HFF-Myc (cell line): ENCODE data around the gene TMEM150B.

Experiments
- DNase-seq: peaks from one replicate; pipeline ENCODE4 v3.0.0-alpha.2; 2011; ENCODE audit warnings: low read depth; ENCODE audit errors: extremely low read depth
- H3K4me3 ChIP-seq: replicated peaks from 2 replicates; pipeline ENCODE4 v1.5.1; 2011; ENCODE audit warnings: low read depth, mild to moderate bottlenecking, control low read depth, low read length
- TF ChIP-seq, protein P1 (sequence below): IDR thresholded peaks from 2 replicates; pipeline ENCODE4 v1.5.1; 2012; ENCODE audit warnings: mild to moderate bottlenecking, low read depth, low read length, control low read depth; ENCODE audit errors: missing control alignments

Gene TMEM150B

DNA sequence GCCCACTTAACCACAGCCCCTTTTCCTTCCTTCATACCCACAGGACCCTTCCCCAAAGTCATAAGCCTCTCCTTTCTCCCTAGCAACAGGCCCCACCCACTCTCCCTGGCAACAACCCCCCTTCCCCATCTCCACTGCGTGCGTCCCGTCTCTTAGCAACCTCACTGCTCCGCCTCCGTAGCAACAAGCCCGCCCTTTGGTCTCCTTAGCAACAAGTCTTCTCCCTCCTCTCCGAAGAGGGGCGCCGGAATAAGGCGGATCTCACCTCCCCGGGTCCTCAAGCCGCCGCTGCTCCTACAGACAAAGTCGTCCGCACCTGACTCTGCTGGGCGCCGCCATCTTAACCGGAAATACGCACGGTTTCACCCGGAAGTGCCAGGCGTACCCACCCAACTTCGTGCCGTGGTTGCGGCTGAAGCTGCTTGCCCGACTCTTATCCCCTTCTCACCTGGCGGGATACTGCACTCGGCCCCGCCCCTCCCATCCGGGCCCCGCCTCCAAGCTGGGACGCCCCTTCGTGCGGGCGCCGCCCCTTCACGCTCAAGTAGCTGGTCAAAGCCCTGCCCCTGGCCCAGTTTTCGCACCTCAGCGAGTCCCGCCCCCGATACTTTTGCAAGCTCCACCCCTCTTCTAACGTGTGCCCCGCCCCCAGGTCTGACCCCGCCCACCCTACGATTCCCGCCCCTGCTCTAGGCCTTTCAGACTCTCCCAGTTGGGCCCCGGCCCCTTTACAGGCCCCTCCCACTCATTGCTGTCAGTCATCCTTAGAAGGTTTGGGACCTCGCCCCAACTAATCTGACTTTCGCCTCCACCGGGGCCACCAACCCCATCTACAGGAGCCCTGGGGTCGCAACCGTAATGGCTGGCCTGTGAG, 45.1 kb downstream of the TMEM150B start, which contains the start of gene HSPBP1:
Gene HSPBP1, minus strand, starts transcription at position 341 of the 874 bp plus-strand sequence. CDS start 502 bp downstream, outside the sequence.
- DNase-seq = peak; percentile 86

DNA sequence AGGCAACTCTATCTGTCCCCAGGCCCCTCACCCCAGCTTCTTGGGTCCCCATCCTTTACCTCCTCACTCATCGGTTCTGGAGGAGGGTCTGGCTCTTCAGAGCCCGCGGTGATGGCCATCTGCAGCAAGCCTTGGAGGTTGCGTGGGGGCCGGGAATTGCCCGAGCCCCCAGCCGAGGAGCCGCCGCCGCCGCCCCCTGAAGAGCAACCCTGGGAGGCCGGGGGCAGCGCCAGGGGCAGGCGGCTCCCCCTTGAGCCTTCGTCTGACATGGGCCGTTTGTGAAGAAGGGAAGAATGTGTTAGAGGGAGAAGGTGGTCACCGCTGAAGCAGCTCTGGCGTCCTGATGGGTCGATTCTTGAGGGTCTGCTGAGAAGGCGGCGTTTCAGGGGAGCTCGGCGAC, 45.8 kb downstream of the TMEM150B start:
- DNase-seq = no peak
- peak overlapping the region; percentile 92 for H3K4me3 ChIP-seq
- TF ChIP-seq, protein P1, sequence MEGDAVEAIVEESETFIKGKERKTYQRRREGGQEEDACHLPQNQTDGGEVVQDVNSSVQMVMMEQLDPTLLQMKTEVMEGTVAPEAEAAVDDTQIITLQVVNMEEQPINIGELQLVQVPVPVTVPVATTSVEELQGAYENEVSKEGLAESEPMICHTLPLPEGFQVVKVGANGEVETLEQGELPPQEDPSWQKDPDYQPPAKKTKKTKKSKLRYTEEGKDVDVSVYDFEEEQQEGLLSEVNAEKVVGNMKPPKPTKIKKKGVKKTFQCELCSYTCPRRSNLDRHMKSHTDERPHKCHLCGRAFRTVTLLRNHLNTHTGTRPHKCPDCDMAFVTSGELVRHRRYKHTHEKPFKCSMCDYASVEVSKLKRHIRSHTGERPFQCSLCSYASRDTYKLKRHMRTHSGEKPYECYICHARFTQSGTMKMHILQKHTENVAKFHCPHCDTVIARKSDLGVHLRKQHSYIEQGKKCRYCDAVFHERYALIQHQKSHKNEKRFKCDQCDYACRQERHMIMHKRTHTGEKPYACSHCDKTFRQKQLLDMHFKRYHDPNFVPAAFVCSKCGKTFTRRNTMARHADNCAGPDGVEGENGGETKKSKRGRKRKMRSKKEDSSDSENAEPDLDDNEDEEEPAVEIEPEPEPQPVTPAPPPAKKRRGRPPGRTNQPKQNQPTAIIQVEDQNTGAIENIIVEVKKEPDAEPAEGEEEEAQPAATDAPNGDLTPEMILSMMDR = no peak

More for the DNA sequence above, 45.1 kb downstream of the TMEM150B start, which contains the start of gene HSPBP1:
- TF ChIP-seq, protein P1 = no peak
- peak within 1 kb of the TSS; percentile 92 for H3K4me3 ChIP-seq

DNA sequence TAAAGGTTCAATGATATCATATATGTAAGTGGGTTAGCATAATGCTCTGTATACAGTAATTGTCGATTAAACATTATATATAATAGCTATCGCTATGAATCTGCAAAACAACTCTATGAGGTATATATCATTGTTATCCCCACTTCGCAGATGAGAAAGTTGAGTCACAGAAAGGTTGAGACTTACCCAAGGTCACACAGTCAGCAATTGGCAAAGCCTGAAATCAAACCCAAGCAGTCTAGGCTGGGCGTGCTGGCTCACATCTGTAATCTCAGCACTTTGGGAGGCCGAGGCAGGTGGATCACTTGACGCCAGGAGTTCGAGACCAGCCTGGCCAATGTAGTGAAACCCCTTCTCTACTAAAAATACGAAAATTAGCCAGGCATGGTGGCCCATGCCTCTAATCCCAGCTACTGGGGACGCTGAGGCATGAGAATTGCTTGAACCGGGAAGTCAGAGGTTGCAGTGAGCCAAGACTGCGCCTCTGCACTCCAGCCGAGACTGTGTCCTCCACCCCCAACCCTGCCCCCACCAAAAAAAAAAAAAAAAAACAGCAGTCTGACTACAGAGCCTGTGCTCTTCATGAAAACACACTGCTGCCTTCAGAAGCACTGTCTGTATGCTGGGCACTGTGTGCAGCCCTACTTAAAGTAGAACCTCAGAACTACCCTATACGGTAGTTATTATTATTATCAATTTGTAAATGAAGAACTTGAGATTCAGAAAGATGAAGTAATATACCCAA, 46.6 kb downstream of the TMEM150B start:
- TF ChIP-seq, protein P1 = no peak
- peak overlapping the region; percentile 92 for H3K4me3 ChIP-seq
- no peak for DNase-seq

DNA sequence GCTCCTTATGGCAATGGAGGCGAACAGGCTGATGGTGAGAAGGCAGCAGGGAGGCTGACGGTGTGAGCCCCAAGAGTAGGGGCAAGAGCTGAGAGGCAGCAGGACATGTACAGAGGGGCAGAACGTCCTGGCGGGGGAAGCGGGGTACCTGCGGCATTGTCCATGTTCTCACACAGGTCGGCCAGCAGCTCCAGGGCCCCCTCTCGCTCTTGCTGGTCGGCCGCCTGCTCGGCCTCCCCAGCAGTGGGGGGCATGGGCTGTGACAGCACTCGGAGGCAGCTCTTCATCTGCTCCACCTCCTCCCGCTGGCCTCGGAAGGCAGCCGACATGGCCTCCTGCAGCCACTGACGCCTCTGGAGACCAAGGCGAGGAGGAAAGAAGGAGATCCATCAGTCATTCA, 47.6 kb downstream of the TMEM150B start:
- H3K4me3 ChIP-seq = no peak overlapping the region
- TF ChIP-seq, protein P1 = no peak
- no peak for DNase-seq

DNA sequence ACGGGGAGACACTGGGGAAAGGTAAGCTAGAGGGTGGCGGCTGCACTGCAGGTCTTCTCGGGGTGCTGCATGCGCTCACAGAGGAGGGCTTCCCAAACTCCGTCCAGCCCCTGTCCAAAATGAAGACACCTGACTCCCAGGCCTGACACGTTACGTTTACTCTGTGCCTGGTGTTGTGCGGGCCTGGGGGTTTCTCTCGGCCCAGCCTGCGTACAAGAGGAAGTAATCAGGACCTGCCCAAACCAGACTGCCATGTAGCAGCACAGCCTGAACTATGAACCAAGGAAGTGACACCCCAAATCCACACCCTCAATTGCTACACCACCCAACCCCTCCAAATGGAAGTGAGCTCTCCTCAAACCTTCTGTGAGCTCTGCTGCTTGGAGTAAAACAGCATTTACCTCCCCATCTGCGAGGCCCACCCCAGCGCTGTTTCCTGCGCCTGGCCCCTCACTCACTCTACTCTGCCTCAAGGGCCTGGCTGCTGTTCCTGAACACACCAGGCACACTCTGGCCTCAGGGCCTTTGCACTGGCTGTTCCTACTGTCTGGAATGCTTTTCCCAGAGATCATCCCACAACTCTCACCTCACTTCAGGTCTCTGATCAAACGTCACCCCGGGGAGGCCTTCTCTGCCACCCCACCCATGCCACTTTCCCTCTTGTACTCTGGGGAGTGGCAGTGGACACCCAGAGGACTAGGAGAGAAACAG, 48.3 kb downstream of the TMEM150B start:
- TF ChIP-seq, protein P1 = no peak
- H3K4me3 ChIP-seq = no peak overlapping the region
- DNase-seq = no peak

DNA sequence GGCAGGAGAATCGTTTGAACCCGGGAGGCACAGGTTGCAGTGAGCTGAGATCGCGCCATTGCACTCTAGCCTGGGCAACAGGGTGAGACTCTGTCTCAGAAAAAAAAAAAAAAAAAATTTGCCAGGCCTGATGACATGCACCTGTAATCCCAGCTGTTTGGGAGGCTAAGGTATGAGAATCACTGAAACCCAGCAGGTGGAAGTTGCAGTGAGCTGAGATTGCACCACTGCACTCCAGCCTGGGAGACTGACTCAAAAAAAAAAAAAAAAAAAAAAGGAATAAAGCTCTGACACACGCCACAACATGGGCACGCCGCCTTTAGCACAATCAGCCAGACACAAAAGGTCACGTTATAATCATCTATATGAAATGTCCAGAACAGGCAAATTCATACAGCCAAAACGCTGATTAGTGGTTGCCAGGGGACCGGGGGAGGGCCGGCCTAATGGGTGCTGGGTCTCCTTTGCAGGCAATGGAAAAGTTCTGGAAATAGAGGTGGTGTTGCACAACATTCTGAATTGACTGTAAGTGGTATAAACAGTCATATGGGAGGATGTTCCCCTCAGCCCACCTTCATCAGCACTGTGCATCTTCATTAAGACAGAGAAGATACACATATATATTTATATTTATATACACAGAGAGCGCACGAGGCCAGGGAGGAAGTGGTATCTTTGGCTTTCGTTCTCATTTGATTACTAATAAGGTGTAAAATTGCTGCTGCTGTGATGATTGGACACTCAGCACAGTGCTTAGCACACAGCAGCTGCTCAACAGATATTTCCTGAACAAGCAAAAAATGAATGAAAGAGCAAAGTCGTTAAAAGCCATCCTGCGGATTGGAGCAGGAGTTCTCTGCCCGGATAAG, 49.1 kb downstream of the TMEM150B start:
- no peak overlapping the region for H3K4me3 ChIP-seq
- TF ChIP-seq, protein P1 = no peak
- DNase-seq = no peak
